HCT116 (cell line): ENCODE data around the gene OR2A14.

Experiments used
- CBX3 ChIP-seq: IDR thresholded peaks from 2 replicates; pipeline ENCODE4 v1.6.1; 2012; ENCODE audit warnings: low read depth
- EGR1 ChIP-seq: IDR thresholded peaks from 2 replicates; pipeline ENCODE4 v1.6.1; 2012; ENCODE audit warnings: low read depth
- EZH2 ChIP-seq: fragments of 200-600 bp; sonication (generic); IDR thresholded peaks from 2 replicates; pipeline ENCODE4 v1.6.1; 2017; ENCODE audit warnings: antibody characterized with exemption, mixed run types
- POLR2A ChIP-seq: IDR thresholded peaks from 2 replicates; pipeline ENCODE4 v1.7.0; 2011; ENCODE audit warnings: borderline replicate concordance; ENCODE audit not compliant: insufficient read depth, insufficient read length; ENCODE audit errors: extremely low read depth
- POLR2AphosphoS5 ChIP-seq: IDR thresholded peaks from 2 replicates; pipeline ENCODE4 v1.6.1; 2011; ENCODE audit warnings: mild to moderate bottlenecking, low read depth, low read length, moderate library complexity
- SIN3A ChIP-seq: IDR thresholded peaks from 2 replicates; pipeline ENCODE4 v1.6.1; 2012; ENCODE audit warnings: low read depth
- SP1 ChIP-seq: IDR thresholded peaks from 2 replicates; pipeline ENCODE4 v1.6.1; 2012; ENCODE audit warnings: low read depth
- SRF ChIP-seq: IDR thresholded peaks from 2 replicates; pipeline ENCODE4 v1.6.1; 2012; ENCODE audit warnings: low read depth
- TCF7L2 ChIP-seq: IDR thresholded peaks from 2 replicates; pipeline ENCODE4 v1.7.0; 2011; ENCODE audit warnings: borderline replicate concordance, inconsistent platforms; ENCODE audit not compliant: insufficient read depth, insufficient read length; ENCODE audit errors: extremely low read depth
- ZNF274 ChIP-seq: fragments of 200-500 bp; sonication (Bioruptor generic); IDR thresholded peaks from 2 replicates; pipeline ENCODE4 v1.6.1; 2014; ENCODE audit warnings: mild to moderate bottlenecking, low read depth, low read length, inconsistent platforms
- TF ChIP-seq, protein P1 (sequence below): IDR thresholded peaks from 2 replicates; pipeline ENCODE4 v1.6.1; 2012; ENCODE audit warnings: low read depth
- TF ChIP-seq, protein P2 (sequence below), 3 experiments: fragments of 200-600 bp in 1 of 3; sonication (generic) in 1 of 3; IDR thresholded peaks in 2 of 3; conservative IDR thresholded peaks in 1 of 3; 2 replicates each; pipeline ENCODE4 v1.5.1; 2012 to 2017; ENCODE audit warnings: low read depth in 2 of 3, low read length in 2 of 3, antibody characterized with exemption in 1 of 3, borderline replicate concordance in 1 of 3, control low read depth in 1 of 3, mild to moderate bottlenecking in 1 of 3, mixed read lengths in 1 of 3, mixed run types in 1 of 3, moderate library complexity in 1 of 3; ENCODE audit not compliant: insufficient read depth in 1 of 3
- TF ChIP-seq, protein P3 (sequence below): IDR thresholded peaks from 2 replicates; pipeline ENCODE4 v1.6.1; 2012
- TF ChIP-seq, protein P4 (sequence below): IDR thresholded peaks from 2 replicates; pipeline ENCODE4 v1.6.1; 2011; ENCODE audit warnings: mild to moderate bottlenecking, low read length, moderate library complexity; ENCODE audit not compliant: insufficient replicate concordance; ENCODE audit errors: extremely low read depth

DNA sequence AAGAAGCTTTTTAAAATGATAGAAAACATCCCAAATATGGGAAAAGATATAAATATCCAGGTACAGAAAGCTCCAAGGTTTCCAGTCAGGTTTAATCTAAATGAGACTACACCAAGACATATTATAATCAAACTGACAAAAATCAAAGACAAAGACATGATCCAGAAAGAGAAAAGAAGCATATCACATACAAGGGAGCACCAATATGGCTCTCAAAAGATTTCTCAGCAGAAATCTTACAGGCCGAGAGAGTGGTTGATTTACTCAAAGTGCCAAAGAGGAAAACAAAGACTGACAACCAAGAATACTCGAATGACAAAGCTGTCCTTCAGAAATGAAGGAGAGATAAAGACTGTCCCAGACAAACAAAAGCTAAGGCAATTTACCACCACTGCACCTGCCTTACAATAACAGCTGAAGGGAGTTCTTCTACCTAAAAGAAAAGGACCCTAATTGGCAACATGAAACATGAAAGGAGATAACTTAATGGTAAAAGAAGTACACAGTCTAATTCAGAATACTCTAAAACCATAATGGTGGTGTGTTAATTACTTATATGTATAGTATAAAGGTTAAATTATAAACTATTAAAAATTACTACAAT lies 25.4 kb downstream of the OR2A14 start:
- TF ChIP-seq, protein P1, sequence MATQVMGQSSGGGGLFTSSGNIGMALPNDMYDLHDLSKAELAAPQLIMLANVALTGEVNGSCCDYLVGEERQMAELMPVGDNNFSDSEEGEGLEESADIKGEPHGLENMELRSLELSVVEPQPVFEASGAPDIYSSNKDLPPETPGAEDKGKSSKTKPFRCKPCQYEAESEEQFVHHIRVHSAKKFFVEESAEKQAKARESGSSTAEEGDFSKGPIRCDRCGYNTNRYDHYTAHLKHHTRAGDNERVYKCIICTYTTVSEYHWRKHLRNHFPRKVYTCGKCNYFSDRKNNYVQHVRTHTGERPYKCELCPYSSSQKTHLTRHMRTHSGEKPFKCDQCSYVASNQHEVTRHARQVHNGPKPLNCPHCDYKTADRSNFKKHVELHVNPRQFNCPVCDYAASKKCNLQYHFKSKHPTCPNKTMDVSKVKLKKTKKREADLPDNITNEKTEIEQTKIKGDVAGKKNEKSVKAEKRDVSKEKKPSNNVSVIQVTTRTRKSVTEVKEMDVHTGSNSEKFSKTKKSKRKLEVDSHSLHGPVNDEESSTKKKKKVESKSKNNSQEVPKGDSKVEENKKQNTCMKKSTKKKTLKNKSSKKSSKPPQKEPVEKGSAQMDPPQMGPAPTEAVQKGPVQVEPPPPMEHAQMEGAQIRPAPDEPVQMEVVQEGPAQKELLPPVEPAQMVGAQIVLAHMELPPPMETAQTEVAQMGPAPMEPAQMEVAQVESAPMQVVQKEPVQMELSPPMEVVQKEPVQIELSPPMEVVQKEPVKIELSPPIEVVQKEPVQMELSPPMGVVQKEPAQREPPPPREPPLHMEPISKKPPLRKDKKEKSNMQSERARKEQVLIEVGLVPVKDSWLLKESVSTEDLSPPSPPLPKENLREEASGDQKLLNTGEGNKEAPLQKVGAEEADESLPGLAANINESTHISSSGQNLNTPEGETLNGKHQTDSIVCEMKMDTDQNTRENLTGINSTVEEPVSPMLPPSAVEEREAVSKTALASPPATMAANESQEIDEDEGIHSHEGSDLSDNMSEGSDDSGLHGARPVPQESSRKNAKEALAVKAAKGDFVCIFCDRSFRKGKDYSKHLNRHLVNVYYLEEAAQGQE, result no peak
- TF ChIP-seq, protein P2, sequence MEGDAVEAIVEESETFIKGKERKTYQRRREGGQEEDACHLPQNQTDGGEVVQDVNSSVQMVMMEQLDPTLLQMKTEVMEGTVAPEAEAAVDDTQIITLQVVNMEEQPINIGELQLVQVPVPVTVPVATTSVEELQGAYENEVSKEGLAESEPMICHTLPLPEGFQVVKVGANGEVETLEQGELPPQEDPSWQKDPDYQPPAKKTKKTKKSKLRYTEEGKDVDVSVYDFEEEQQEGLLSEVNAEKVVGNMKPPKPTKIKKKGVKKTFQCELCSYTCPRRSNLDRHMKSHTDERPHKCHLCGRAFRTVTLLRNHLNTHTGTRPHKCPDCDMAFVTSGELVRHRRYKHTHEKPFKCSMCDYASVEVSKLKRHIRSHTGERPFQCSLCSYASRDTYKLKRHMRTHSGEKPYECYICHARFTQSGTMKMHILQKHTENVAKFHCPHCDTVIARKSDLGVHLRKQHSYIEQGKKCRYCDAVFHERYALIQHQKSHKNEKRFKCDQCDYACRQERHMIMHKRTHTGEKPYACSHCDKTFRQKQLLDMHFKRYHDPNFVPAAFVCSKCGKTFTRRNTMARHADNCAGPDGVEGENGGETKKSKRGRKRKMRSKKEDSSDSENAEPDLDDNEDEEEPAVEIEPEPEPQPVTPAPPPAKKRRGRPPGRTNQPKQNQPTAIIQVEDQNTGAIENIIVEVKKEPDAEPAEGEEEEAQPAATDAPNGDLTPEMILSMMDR (IDR thresholded peaks at IDR 0.05 in 2 of 3, conservative IDR thresholded peaks at IDR 0.05 in 1 of 3; ENCODE audit: borderline replicate concordance in 1 of 3, insufficient read depth in 1 of 3, low read depth in 2 of 3, low read length in 2 of 3), result no peak
- no peak for TF ChIP-seq EZH2
- no peak for TF ChIP-seq POLR2A
- TF ChIP-seq, protein P3, sequence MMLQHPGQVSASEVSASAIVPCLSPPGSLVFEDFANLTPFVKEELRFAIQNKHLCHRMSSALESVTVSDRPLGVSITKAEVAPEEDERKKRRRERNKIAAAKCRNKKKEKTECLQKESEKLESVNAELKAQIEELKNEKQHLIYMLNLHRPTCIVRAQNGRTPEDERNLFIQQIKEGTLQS, result no peak
- no peak for TF ChIP-seq SP1
- no peak for TF ChIP-seq POLR2AphosphoS5
- no peak for TF ChIP-seq SRF
- TF ChIP-seq TCF7L2, result no peak
- no peak for TF ChIP-seq SIN3A
- TF ChIP-seq EGR1, result no peak
- peak; percentile 90; the same call in 1 of the 2 replicates for TF ChIP-seq CBX3
- TF ChIP-seq, protein P4, sequence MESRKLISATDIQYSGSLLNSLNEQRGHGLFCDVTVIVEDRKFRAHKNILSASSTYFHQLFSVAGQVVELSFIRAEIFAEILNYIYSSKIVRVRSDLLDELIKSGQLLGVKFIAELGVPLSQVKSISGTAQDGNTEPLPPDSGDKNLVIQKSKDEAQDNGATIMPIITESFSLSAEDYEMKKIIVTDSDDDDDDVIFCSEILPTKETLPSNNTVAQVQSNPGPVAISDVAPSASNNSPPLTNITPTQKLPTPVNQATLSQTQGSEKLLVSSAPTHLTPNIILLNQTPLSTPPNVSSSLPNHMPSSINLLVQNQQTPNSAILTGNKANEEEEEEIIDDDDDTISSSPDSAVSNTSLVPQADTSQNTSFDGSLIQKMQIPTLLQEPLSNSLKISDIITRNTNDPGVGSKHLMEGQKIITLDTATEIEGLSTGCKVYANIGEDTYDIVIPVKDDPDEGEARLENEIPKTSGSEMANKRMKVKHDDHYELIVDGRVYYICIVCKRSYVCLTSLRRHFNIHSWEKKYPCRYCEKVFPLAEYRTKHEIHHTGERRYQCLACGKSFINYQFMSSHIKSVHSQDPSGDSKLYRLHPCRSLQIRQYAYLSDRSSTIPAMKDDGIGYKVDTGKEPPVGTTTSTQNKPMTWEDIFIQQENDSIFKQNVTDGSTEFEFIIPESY, result no peak
- no peak for TF ChIP-seq ZNF274
